Smooth muscle cell (in vitro differentiated cells): Measurements from ENCODE around the gene TLR9. TPM values are rescaled to one million over a fixed set of nuclear protein-coding genes. Genes with fewer than 3 reads are reported as not detected.

Source experiments
- DNase-seq: peaks from one replicate; lab custom pipeline; 2025; ENCODE audit not compliant: unreplicated experiment; lab: John Stamatoyannopoulos, UW
- H2AFZ ChIP-seq: fragments of 200-600 bp; sonication (generic); 2 replicates; pipeline ENCODE4 v1.6.0; 2016; ENCODE audit warnings: antibody characterized with exemption, low read depth, mild to moderate bottlenecking
- H3F3A ChIP-seq: fragments of 200-600 bp; sonication (generic); 2 replicates; pipeline ENCODE4 v1.6.0; 2017; ENCODE audit warnings: antibody characterized with exemption, low read depth
- H3K27ac ChIP-seq: fragments of 200-600 bp; sonication (generic); 2 replicates; pipeline ENCODE4 v1.5.1; 2016; ENCODE audit warnings: low read depth, mild to moderate bottlenecking
- H3K27me3 ChIP-seq: fragments of 200-600 bp; sonication (generic); 2 replicates; pipeline ENCODE4 v1.6.1; 2016; ENCODE audit warnings: low read depth, mild to moderate bottlenecking
- H3K36me3 ChIP-seq: fragments of 200-600 bp; sonication (generic); 2 replicates; pipeline ENCODE4 v1.5.1; 2016; ENCODE audit warnings: low read depth
- H3K4me1 ChIP-seq: fragments of 200-600 bp; sonication (generic); 2 replicates; pipeline ENCODE4 v1.5.1; 2016; ENCODE audit warnings: low read depth
- H3K4me2 ChIP-seq: fragments of 200-600 bp; sonication (generic); 2 replicates; pipeline ENCODE4 v1.6.0; 2016; ENCODE audit warnings: mild to moderate bottlenecking
- H3K4me3 ChIP-seq: fragments of 200-600 bp; sonication (generic); 2 replicates; pipeline ENCODE4 v1.5.1; 2016; ENCODE audit warnings: mild to moderate bottlenecking
- H3K79me2 ChIP-seq: fragments of 200-600 bp; sonication (generic); 2 replicates; pipeline ENCODE4 v1.6.0; 2016; ENCODE audit warnings: low read depth, mild to moderate bottlenecking
- H3K9ac ChIP-seq: fragments of 200-600 bp; sonication (generic); 2 replicates; pipeline ENCODE4 v1.6.0; 2016; ENCODE audit warnings: low read depth
- H3K9me3 ChIP-seq: fragments of 200-600 bp; sonication (generic); replicated peaks from 2 replicates; pipeline ENCODE4 v1.5.1; 2016; ENCODE audit warnings: low read depth
- H4K20me1 ChIP-seq: fragments of 200-600 bp; sonication (generic); 2 replicates; pipeline ENCODE4 v1.6.0; 2016; ENCODE audit warnings: low read depth
- WGBS: methylation state at CpG from one replicate; pipeline ENCODE4 v1.1.7; 2016; ENCODE audit warnings: low lambda C conversion rate; 5-methylcytosine and 5-hydroxymethylcytosine counted together
- polyA plus RNA-seq: library from polyadenylated mRNA; unstranded; fragments of >200 nt; fragmentation: Nextera tagmentation; extraction: Ambion mirVana; gene quantifications from 2 replicates; pipeline ENCODE4 v1.2.1, GENCODE V29; 2016
- total RNA-seq: library from RNA; depleted of rRNA; stranded (reverse); fragments of >200 nt; gene quantifications from 2 replicates; pipeline ENCODE4 v1.2.3, GENCODE V29; 2014
- TF ChIP-seq, protein P1 (sequence below): fragments of 200-600 bp; sonication (generic); IDR thresholded peaks from 2 replicates; pipeline ENCODE4 v1.5.1; 2017; ENCODE audit warnings: borderline replicate concordance, mild to moderate bottlenecking, antibody characterized with exemption; ENCODE audit not compliant: insufficient read depth, poor library complexity, severe bottlenecking

TLR9 gene
- total and polyA plus RNA-seq, 2 experiments from 2014 or later, result 0.09 TPM; not detected in 1

- H3K27me3 ChIP-seq, result no peaks in the 10 kb centered on the region
- peak overlapping the region; percentile 9 for H3K27ac ChIP-seq
- H3K9me3 ChIP-seq, result no peaks in the 10 kb centered on the region
- TF ChIP-seq, protein P1, sequence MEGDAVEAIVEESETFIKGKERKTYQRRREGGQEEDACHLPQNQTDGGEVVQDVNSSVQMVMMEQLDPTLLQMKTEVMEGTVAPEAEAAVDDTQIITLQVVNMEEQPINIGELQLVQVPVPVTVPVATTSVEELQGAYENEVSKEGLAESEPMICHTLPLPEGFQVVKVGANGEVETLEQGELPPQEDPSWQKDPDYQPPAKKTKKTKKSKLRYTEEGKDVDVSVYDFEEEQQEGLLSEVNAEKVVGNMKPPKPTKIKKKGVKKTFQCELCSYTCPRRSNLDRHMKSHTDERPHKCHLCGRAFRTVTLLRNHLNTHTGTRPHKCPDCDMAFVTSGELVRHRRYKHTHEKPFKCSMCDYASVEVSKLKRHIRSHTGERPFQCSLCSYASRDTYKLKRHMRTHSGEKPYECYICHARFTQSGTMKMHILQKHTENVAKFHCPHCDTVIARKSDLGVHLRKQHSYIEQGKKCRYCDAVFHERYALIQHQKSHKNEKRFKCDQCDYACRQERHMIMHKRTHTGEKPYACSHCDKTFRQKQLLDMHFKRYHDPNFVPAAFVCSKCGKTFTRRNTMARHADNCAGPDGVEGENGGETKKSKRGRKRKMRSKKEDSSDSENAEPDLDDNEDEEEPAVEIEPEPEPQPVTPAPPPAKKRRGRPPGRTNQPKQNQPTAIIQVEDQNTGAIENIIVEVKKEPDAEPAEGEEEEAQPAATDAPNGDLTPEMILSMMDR, result no peak
- WGBS, result 79% methylated on average over 10 of the region's 10 CpGs
- H4K20me1 ChIP-seq, result peaks cover 14% of the 10 kb centered on the region
- H3K4me1 ChIP-seq, result peaks cover 20% of the 10 kb centered on the region
- H3K79me2 ChIP-seq, result peaks cover 27% of the 10 kb centered on the region
- no peak overlapping the region for H3K4me3 ChIP-seq
- H3K36me3 ChIP-seq, result no peaks in the 10 kb centered on the region
- no peak overlapping the region for H3K9ac ChIP-seq
- H3F3A ChIP-seq, result no peaks in the 10 kb centered on the region
- DNase-seq, result no peak
- no peak overlapping the region for H3K4me2 ChIP-seq
- no peak overlapping the region for H2AFZ ChIP-seq
These were observed 29.6 kb downstream of the TLR9 start for GRCh38 chr3:52195823-52196331.

DNA sequence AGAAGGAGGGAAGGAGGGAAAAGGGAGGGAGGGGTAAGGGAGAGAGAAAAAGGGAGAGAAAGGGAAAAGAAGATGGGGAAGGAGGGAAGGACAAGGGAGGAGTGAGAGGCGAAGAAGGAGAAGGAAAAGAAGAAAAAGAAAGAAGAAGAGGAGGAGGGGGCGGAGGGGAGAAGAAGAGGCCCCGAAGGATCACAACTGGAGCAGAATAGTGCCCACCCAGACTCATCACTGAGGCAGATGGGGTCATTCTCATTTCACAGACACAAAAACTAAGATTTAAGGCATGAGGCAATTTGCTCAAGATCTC lies 30.2 kb downstream of the TLR9 start:
- Histone ChIP-seq H3F3A (no peaks in the 10 kb centered on the region), H4K20me1 (peaks cover 10% of the 10 kb centered on the region), H3K79me2 (peaks cover 22% of the 10 kb centered on the region), H3K4me1 (peaks cover 14% of the 10 kb centered on the region), H3K36me3 (no peaks in the 10 kb centered on the region), H3K27me3 (no peaks in the 10 kb centered on the region), H2AFZ (no peak overlapping the region), H3K9me3 (no peaks in the 10 kb centered on the region), H3K9ac (no peak overlapping the region), H3K4me2 (no peak overlapping the region), H3K27ac (no peak overlapping the region), H3K4me3 (no peak overlapping the region)
- DNase-seq, result no peak
- 88% methylated on average over 3 of the region's 3 CpGs for WGBS
- TF ChIP-seq, protein P1, result no peak

- DNase-seq, result no peak
- H3K36me3 ChIP-seq, result no peaks in the 10 kb centered on the region
- peaks cover 10% of the 10 kb centered on the region for H4K20me1 ChIP-seq
- H3K27me3 ChIP-seq, result no peaks in the 10 kb centered on the region
- TF ChIP-seq, protein P1, result no peak
- H3K4me2 ChIP-seq, result no peak overlapping the region
- no peak overlapping the region for H3K4me3 ChIP-seq
- no peaks in the 10 kb centered on the region for H3F3A ChIP-seq
- peaks cover 17% of the 10 kb centered on the region for H3K79me2 ChIP-seq
- WGBS, result 78% methylated on average over 14 of the region's 14 CpGs
- no peaks in the 10 kb centered on the region for H3K9me3 ChIP-seq
- no peak overlapping the region for H2AFZ ChIP-seq
- peaks cover 13% of the 10 kb centered on the region for H3K4me1 ChIP-seq
- H3K9ac ChIP-seq, result no peak overlapping the region
- H3K27ac ChIP-seq, result no peak overlapping the region
These were observed 30.8 kb downstream of the TLR9 start for GRCh38 chr3:52194485-52195290.

- 88% methylated on average over 18 of the region's 18 CpGs for WGBS
- peaks cover 2% of the 10 kb centered on the region for H3K79me2 ChIP-seq
- TF ChIP-seq, protein P1, result no peak
- no peaks in the 10 kb centered on the region for H3K36me3 ChIP-seq
- no peak for DNase-seq
- H3F3A ChIP-seq, result no peaks in the 10 kb centered on the region
- no peaks in the 10 kb centered on the region for H3K4me1 ChIP-seq
- H3K4me3 ChIP-seq, result no peak overlapping the region
- H3K27me3 ChIP-seq, result no peaks in the 10 kb centered on the region
- no peak overlapping the region for H3K9ac ChIP-seq
- no peak overlapping the region for H3K4me2 ChIP-seq
- H3K27ac ChIP-seq, result no peak overlapping the region
- H4K20me1 ChIP-seq, result no peaks in the 10 kb centered on the region
- H2AFZ ChIP-seq, result no peak overlapping the region
- no peaks in the 10 kb centered on the region for H3K9me3 ChIP-seq
These were observed 32.4 kb downstream of the TLR9 start for GRCh38 chr3:52193065-52193464.
